HL-60/S4 (cell line): ENCODE results near the gene GRK1.

Experiments
- in situ Hi-C: fragments of 300-500 bp; cut with MboI; formaldehyde crosslinking; loops from 2 replicates; pipeline ENCODE4 v1.14.3; 2022; ENCODE audit warnings: low sequenced_read_pairs

Gene GRK1

GRCh38 chr13:113726961-113727411 lies 60.0 kb downstream of the GRK1 start:
- in situ Hi-C loops, result no loop called here

GRCh38 chr13:113728571-113729054 lies 61.6 kb downstream of the GRK1 start:
- in situ Hi-C loops, result no loop called here

GRCh38 chr13:113729187-113730019 lies 62.4 kb downstream of the GRK1 start:
- in situ Hi-C loops, result no loop called here

- in situ Hi-C loops, result no loop called here
Observed at GRCh38 chr13:113730258-113730691, 63.3 kb downstream of the GRK1 start.

GRCh38 chr13:113730831-113731191 lies 63.8 kb downstream of the GRK1 start:
- in situ Hi-C loops, result no loop called here

GRCh38 chr13:113731192-113732175 lies 64.5 kb downstream of the GRK1 start:
- in situ Hi-C loops, result no loop called here

GRCh38 chr13:113732176-113732960 lies 65.3 kb downstream of the GRK1 start:
- in situ Hi-C loops, result no loop called here

GRCh38 chr13:113732961-113733950 lies 66.2 kb downstream of the GRK1 start:
- in situ Hi-C loops, result no loop called here

GRCh38 chr13:113734099-113734825 lies 67.2 kb downstream of the GRK1 start:
- in situ Hi-C loops, result no loop called here

- in situ Hi-C loops, result no loop called here
Observed at GRCh38 chr13:113734826-113735125, 67.8 kb downstream of the GRK1 start.

GRCh38 chr13:113735194-113735593 lies 68.2 kb downstream of the GRK1 start:
- in situ Hi-C loops, result no loop called here

GRCh38 chr13:113735750-113736149 lies 68.7 kb downstream of the GRK1 start:
- in situ Hi-C loops, result no loop called here

GRCh38 chr13:113736258-113736731 lies 69.3 kb downstream of the GRK1 start:
- in situ Hi-C loops, result no loop called here

GRCh38 chr13:113737803-113738202 lies 70.8 kb downstream of the GRK1 start:
- in situ Hi-C loops, result no loop called here

GRCh38 chr13:113739527-113740285 lies 72.7 kb downstream of the GRK1 start:
- in situ Hi-C loops, result no loop called here

- in situ Hi-C loops, result no loop called here
Observed at GRCh38 chr13:113740286-113740556, 73.2 kb downstream of the GRK1 start.

GRCh38 chr13:113740661-113741060 lies 73.6 kb downstream of the GRK1 start:
- in situ Hi-C loops, result no loop called here

- in situ Hi-C loops, result no loop called here
Observed at GRCh38 chr13:113741191-113741668, 74.2 kb downstream of the GRK1 start.
